GM12801 (cell line): ENCODE results near the gene PTPRM.

ENCODE experiments used
- TF ChIP-seq, protein P1 (sequence below): IDR thresholded peaks from one replicate; pipeline ENCODE4 v1.5.1; 2011; ENCODE audit warnings: control low read depth; ENCODE audit not compliant: insufficient read length; ENCODE audit errors: extremely low read depth

PTPRM gene

GRCh38 chr18:7787339-7787738 is 220.2 kb downstream of the PTPRM start:
- TF ChIP-seq, protein P1, sequence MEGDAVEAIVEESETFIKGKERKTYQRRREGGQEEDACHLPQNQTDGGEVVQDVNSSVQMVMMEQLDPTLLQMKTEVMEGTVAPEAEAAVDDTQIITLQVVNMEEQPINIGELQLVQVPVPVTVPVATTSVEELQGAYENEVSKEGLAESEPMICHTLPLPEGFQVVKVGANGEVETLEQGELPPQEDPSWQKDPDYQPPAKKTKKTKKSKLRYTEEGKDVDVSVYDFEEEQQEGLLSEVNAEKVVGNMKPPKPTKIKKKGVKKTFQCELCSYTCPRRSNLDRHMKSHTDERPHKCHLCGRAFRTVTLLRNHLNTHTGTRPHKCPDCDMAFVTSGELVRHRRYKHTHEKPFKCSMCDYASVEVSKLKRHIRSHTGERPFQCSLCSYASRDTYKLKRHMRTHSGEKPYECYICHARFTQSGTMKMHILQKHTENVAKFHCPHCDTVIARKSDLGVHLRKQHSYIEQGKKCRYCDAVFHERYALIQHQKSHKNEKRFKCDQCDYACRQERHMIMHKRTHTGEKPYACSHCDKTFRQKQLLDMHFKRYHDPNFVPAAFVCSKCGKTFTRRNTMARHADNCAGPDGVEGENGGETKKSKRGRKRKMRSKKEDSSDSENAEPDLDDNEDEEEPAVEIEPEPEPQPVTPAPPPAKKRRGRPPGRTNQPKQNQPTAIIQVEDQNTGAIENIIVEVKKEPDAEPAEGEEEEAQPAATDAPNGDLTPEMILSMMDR: no peak

- TF ChIP-seq, protein P1: no peak
These were observed 222.9 kb downstream of the PTPRM start for GRCh38 chr18:7789856-7790552.

DNA sequence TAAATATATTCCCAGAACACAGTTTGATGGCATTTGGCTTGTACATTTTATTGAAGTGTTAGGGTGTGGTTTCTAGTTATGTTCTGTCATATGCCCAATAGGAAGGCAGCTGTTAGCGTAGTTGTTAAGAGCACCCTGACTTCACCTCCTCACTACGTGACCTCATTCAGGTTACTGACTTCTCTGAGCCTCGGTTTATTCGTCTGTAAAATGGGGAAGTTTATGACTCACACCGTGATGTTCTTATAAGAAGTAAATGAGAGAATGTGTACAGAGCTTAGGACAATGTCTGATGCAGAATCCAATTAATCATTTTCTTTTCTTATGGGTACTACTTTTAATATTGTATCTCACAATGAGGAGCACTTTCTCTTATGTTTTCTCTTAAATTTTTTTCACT is 226.0 kb downstream of the PTPRM start:
- TF ChIP-seq, protein P1: no peak

DNA sequence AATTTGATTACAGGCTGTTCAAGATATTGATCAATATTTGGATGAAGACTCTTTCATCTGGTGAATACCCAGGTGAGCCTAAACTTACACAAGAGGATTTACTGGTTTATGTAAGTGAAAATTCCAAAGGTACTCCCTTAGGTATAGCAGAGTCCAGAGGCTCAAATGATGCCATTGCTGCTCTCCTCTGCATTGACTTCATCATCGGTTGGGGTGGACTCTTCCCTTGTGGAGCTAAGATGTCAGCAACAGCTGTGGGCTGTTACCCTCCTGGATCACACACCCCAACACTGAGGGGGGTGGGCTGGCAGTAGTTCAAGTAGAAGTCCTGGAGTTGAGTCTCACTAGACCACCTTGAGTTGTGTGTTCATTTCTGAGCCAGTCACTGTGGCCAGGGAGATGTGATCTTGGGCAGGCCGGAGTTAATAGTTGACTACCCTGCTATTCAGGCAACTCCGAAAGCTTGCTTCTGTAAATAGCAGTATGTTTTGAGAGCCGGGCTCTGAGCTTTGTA is 236.9 kb downstream of the PTPRM start:
- TF ChIP-seq, protein P1: no peak

DNA sequence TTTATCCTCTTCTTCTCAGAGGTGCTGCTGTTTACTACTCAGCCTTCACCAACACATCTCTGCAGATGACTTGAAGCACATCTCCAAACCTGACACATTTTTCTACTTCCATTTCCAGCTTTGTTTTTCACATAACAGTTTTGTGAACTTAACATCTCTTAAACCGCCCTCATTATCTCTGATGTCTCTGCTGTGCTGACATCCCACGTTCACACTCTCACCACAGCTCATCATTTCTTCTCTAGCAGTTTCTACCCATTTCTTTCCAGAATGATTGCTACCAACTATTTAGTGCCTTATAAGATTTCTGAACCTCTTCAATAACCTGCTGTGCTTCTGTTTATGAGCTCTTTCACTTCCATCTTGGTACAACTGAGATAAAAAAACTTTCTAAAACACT is 238.0 kb downstream of the PTPRM start:
- TF ChIP-seq, protein P1: no peak

DNA sequence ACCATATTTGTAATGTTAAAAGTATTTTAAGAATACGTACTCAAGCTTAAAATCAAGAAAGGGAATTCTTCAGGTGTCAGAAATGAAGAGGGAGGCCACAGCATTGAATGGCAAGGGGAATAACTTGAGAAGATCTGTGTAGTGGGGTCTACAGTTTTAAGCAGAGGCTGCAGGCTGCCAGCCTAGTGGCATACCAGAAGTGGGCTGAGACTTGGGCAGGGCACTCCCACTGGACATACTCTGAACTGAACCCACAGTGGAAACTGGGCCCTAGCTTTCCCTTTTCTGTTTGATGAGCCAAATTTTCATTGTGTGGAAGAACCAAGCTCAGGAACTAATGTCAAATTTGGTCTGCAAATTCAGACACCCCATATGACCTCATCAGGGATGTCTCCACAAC is 238.8 kb downstream of the PTPRM start:
- TF ChIP-seq, protein P1: no peak

- TF ChIP-seq, protein P1: no peak
These were observed 240.9 kb downstream of the PTPRM start for GRCh38 chr18:7807936-7808453.
